HG02798 (cell line): ENCODE results near the gene ATP6V1G3.
"Not testable (repeated sequence)": the region's sequence is repeated elsewhere in the genome, so short reads cannot be mapped to it uniquely, and the experiment has no call there.

ENCODE experiments used
- ATAC-seq: cut with Tn5 transposase; IDR thresholded peaks from one replicate; pipeline ENCODE4 v1.9.1; 2021; ENCODE audit warnings: mild to moderate bottlenecking; ENCODE audit not compliant: unreplicated experiment, poor library complexity

The ATP6V1G3 gene

DNA sequence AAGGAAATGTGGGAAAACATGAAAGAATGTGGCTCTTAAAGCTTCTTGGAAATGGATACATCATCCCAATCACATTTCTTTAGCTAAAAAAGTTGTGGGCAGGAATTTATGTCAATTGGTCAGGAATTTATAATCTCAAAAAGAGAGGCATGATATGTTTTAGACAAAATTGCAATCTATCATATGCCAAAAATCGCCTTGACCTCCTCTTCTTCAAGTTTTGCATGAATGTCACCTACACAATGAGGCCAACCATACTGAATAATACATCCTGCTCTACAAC is 42.4 kb downstream of the ATP6V1G3 start:
- ATAC-seq = no peak

DNA sequence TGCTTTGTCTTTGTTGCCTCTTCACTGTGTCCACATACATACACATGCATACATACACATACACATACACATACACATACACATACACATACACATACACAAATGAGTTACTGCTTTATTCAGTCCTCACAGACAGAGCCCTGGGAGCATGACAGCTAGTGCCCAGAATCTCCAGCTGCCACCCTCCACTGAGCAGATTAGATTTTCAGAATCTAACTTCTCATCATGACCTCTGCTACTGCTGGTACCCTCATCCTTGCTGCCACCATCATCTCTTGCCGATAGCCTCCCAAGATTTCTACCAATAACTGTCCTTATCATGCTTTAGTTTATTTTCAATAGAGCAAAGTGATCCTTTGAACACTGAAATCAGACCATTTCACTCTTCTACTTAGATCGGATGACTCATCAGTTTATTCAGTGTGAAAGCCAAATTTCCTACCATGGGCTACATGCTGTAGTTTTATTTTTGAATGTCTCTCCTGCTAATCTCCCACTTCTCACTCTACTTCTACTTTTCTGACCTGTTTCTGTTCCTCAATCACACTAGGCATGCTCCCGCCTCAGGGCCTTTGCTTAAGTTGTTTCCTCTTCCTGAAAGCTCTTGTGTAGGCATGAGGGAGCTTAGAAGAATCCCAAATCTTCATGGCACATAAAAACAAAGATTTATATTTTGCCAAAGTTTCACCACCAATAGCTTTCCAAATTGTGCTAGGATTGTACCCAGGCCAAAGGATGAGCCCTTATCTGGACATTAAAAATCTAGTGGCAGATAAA is 43.0 kb downstream of the ATP6V1G3 start:
- no peak for ATAC-seq

DNA sequence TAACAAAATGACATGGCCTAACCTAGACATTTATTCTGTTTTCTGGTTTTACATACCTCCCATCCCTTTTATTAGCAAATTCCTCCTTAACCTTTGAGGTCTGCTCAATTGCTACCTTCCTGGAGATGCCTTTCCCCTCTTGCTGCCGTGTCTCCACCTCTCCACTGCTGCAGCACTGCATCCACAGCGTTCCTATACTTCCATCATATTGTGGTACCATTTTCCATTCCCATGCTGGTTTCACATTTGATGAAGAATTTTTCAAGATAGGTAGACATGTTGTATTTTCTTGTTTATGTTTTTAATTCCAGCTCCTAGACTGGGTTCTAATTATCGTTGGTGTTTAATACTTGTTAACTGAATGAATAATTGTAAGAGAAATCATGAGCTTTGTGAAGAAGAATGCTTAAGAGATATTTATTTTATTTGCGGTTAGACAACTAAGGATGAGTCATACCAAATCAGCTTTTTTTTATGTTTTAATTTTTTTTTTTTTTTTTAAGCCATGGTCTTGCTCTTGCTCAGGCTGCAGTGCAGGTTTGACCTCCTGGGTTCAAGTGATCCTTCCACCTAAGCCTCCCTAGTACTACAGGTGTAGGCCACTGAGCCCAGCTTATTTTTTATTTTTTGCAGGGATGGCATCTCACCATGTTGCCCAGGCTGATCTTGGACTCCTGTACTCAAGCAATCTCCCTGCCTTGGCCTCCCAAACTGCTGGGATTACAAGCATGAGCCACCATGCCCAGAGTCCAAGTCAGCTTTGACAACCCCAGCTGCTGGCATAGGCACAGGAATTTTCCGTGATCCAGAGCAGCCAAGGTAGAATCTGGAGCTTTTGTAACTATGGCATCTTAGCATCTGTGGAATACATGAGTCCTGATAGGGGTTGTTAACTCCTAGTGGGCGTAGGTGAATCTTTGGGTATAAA is 44.0 kb downstream of the ATP6V1G3 start:
- no peak for ATAC-seq

DNA sequence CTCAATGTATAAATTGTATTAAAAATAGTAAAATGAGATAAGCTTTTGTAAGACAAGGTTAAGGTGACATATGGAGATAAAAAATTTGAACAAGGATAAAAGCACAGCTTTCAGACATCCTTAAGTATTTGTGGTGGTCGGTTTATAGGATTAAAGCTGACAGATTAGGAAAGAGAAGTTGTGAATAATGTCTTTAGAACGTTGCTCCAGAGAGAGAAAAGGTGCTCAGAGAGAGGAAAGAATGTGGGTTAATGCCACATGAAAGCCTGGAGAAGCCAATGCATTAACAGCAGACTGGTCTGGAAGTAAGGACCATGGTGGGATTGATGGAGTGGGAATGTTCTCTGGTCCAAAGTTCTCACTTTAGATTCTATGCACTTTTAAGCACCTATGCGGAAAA is 44.8 kb downstream of the ATP6V1G3 start:
- no peak for ATAC-seq

DNA sequence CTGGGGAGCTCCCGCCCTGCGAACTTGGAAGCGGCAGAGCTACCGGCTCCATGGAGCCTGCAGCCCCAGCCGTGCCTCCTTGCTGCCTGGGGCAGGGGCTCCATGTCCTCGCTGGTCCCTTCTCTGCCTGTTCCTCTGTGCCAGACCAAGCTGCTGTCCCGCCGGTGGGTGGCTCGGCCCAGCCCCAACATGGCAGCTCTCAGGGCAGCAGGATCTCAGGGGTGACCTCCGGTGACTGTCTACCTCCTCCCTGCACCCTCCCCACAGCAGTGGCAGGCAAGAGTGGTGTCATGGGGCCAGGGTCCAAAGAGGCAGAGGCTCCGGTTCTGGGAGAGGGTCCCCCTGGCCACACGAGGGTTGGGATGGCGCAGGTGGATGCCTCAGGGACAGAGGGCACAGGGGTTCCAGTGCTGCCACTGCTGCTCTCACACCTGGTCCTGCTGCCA is 45.8 kb downstream of the ATP6V1G3 start:
- no peak for ATAC-seq

DNA sequence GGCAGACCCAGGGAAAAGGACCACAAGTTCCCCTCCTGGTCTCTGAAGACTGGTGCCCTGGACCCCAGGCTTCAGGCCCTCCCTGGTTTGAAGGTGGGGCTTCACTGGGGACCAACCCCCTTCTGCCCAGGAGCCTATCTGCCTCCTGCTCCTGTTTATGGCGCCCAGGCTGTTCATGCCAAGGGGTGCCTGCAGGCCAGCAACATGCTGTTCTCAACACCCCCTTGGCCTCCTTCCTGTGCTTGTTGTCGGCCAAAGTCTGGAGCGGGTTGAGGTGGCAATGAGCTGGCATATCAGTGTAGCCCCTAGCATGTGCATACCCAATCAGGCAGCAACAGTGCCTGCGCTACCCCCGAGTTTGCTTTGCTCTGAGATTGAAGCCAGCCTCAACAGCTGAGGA is 46.3 kb downstream of the ATP6V1G3 start:
- ATAC-seq = no peak

DNA sequence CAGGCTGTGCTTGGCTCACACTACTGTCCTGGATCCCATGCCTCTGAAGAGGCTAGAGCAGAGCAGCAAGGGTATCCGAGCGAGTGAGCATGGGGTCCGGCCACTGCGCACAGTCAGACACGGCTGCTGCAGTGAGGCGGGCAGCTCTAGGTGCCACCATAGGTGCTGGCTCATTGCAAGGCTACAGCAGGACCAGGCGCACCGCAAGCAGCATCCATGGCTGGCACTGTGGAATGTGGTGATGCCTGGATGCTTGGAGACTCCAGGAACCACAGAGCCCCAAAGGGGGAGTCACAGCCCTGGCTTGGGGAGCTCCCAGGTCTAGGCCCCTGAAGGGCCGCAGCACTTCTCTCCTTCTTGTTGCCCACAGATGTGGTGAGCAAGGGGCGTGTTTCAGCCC is 47.2 kb downstream of the ATP6V1G3 start:
- ATAC-seq = no peak

DNA sequence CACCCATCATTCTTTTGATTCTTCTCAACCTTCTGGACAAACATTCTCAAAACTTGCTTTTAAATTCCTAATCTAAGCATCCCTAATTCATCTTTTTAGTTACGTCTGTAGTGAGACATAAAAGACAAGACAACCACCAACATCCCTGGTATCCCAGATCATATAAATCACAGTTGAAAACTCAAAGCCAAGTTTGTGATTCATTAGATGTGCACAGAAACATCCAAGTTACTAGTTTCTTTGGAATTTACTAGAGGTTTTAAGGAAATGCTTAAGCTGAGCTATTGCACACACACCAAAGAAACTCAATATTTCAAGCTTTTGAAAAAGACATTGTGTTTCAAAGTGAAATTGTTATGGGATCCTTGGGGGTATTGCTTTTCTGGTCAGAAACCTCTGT is 47.6 kb downstream of the ATP6V1G3 start:
- ATAC-seq = no peak

DNA sequence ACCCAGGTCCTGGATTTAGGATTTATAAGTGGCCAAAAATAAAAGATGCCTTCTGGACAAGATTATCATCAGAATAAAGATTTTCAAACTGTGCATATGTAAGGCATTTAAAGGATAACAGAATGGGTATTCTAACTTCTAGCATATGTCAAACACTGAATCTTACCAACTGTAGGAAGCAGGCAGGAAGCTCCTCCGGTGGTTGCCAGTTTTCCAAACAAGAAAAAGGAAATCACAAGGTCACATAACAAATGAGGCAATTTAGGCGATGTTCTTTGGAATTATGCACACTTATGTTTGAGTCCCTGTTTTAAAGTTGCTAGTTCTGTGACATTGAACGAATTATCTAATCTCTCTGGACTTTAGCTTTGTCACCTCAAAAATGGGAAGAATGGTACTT is 48.9 kb downstream of the ATP6V1G3 start:
- no peak for ATAC-seq

DNA sequence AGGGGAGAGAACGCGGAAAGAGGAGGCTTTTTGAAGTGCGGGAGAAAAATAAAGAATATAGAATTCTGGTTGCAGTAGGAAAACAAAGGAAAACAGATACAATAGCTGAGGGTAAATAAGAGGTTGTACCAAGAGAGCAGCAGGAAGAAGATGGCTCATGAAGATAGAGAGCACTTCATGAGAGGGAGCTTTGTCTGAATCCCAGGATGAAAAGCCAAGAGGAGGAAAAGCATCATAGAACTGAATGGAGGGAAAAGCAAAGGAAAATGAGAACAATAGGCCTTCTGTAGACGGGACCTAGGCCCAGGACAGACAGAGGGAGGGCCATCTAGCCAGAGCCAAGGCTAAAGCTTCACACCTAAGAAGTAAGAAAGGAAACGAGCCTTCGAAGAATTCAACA is 49.5 kb downstream of the ATP6V1G3 start:
- no peak for ATAC-seq

DNA sequence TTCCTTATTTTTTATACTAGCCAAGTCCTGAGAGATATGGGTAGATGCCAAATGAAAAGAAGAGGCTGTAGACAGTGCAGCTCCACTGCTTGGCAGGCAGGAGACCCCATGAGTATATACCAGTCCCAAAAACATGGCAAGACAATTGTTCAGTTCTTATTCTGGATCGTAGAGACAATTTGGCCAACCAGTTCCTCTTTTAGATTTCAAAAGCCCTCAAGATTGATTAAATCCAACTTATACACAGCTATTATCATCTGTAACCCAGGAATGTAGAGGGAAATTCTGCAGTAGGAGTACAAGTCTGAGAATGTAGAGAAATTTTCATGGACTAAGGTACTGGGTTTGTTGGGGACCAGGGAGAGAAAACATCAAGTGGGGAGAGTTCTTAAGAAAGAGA is 50.3 kb downstream of the ATP6V1G3 start:
- ATAC-seq = no peak

DNA sequence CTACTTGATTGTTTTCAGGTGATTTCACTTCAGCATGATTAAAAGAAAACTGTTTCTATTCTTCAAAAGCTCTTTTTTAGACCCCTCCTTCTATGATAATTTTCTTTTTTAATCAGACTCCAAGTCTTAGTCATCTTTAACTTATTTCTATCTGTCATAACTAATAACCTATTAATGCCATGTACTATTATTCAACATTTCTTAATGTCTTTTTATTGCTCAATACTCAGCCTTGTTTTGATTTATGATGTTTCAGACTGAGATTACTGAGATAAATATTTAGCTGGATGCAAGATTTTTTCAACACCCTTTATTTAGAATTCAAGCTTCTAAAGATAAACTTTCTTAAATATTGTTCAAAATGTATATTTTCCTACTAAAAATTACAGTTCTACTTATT is 53.6 kb downstream of the ATP6V1G3 start:
- no peak for ATAC-seq

DNA sequence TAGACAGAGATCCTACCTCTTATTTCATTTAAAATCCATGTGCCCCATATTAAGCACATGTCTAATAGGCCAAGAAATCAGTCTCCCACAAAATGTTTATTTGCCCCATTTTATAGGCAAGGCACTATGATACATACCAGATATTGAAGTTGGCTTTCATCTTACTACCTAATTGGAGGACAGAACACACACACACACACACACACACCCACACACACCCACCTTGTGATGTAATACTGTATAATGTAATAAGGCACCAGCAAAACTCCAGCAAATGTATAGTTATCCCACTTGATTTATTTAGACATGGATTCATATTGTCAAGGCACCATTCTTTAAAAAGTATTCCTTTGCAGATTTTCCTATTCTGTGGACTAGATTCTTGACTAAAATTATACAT is 56.8 kb downstream of the ATP6V1G3 start:
- ATAC-seq = no peak

DNA sequence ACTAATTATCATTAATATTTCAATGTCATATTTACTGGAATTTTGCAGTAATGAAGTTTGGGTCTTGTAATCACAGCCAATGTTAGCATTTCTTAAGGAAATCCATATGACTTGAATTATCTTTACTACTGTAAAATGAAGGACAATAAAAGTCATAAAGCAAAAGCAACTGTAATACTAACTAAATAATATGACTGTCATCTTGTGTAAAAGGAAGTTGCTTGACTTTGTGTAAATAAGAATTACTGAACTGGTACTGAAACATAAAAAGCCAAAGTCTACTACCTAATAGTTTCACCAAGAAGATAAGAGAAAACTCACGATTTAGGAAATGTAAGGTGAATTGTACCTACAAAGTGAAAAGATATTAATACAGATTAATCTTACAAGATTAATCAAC is 57.5 kb downstream of the ATP6V1G3 start:
- ATAC-seq = no peak

DNA sequence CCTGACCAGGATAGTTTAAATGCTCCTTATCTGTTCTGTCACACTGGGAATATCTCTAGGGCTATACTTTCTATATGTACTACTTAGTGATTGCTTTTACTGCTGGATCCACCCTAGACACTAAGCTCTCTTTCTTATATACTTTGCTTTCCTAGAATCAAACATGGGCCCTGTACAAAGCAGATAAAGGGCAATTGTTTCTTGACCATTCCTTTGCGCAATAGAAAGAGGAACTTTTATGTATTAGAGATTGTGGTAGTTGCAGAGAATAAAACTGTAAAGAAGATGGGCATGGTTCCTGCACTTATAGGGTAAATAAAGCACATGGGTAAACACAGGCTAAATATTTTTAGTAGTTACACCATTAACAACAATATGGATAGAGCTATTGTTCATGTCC is 58.8 kb downstream of the ATP6V1G3 start:
- ATAC-seq = no peak

DNA sequence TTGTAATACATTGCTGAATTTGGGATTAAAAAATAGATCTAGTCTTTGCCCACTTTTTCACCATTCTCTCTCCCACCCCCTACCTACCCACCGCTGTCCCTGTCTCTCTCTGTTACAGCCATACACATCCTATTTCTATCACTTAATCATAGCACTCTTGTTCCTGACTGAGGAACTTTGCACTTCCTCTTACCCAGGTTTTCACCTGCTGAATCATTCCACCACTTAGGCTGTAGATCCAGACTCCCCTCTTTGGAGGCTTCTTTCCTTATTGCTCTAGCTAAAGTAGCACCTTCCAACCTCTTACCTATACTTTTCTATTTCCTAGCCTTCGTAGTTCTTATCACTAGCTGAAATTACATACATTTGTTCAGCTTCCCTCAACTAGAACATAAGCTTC is 59.6 kb downstream of the ATP6V1G3 start:
- ATAC-seq = no peak

DNA sequence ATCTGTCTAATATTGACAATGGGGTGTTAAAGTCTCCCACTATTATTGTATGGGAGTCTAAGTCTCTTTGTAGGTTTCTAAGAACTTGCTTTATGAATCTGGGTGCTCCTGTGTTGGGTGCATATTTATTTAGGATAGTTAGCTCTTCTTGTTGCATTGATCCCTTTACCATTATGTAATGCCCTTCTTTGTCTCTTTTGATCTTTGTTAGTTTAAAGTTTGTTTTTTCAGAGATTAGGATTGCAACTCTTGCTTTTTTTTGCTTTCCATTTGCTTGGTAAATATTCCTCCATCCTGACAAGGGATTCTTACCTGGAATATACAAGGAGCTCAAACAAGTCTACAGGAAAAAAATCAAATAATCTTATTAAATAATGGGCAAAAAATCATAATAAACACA is 63.1 kb downstream of the ATP6V1G3 start:
- ATAC-seq = not testable (repeated sequence)
